ENCODE results near the gene CARD18. TPM values are rescaled to one million over a fixed set of nuclear protein-coding genes. Genes with fewer than 3 reads are reported as not detected.

The CARD18 gene
- total RNA-seq, 1 donor, result not detected

DNA sequence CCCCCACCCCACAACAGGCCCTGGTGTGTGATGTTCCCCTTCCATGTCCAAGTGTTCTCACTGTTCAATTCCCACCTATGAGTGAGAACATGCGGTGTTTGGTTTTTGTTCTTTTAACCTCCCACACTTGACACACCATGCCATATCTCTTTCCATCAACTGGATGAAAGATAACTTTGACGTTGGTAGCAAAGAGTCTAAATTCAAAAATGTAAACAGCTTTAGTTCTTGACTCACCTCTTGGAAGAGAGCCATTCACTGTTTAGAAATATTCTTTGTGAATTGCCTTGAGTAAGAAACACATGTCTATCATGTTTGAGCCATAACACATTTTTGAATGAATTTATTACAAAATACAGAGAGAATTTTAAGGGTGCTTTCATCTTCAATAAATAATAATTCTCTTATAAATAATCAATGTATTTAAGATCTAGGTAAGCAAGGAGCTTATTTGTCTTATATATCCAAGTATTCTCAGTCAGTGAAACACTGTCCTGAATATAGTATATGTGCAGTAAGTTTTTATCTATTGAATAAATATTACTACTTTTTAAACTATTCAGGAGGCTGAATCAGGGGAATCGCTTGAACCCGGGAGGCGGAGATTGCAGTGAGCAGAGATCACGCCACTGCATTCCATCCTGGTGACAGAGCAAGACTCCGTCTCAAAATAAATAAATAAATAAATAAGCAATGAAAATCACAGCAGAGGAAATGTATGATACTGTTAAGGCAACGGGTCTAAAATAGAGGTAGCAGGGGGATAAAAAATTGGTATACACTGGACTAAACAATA, 6.7 kb downstream of the CARD18 start:
- Histone ChIP-seq H3K27ac (ENCODE audit: low read depth, low read length) (no peak overlapping the region), H3K79me2 (ENCODE audit: insufficient read depth, low read length) (no peaks in the 10 kb centered on the region), H3K9me3 (ENCODE audit: low read depth, low read length) (no peaks in the 10 kb centered on the region), H2AFZ (ENCODE audit: low read length) (no peak overlapping the region), H3K4me3 (ENCODE audit: insufficient read depth, low read length) (no peak overlapping the region), H3K27me3 (ENCODE audit: insufficient read depth, low read length) (no peaks in the 10 kb centered on the region), H3K4me1 (ENCODE audit: insufficient read depth, low read length) (no peaks in the 10 kb centered on the region), H4K20me1 (ENCODE audit: insufficient read depth, low read length) (no peaks in the 10 kb centered on the region), H3K36me3 (ENCODE audit: insufficient read depth, low read length) (no peaks in the 10 kb centered on the region), H3K4me2 (ENCODE audit: insufficient read depth, low read length) (no peak overlapping the region)
- no peak for DNase-seq (ENCODE audit: insufficient read length, low spot score, missing footprints)
- no peak for TF ChIP-seq CTCF (IDR thresholded peaks at IDR 0.05; ENCODE audit: extremely low read depth, low read depth, low read length)

- Histone ChIP-seq H3K4me3 (ENCODE audit: insufficient read depth, low read length) (no peak overlapping the region), H3K9me3 (ENCODE audit: low read depth, low read length) (no peaks in the 10 kb centered on the region), H3K36me3 (ENCODE audit: insufficient read depth, low read length) (no peaks in the 10 kb centered on the region), H4K20me1 (ENCODE audit: insufficient read depth, low read length) (no peaks in the 10 kb centered on the region), H2AFZ (ENCODE audit: low read length) (no peak overlapping the region), H3K27ac (ENCODE audit: low read depth, low read length) (no peak overlapping the region), H3K79me2 (ENCODE audit: insufficient read depth, low read length) (no peaks in the 10 kb centered on the region), H3K27me3 (ENCODE audit: insufficient read depth, low read length) (no peaks in the 10 kb centered on the region), H3K4me2 (ENCODE audit: insufficient read depth, low read length) (no peak overlapping the region), H3K4me1 (ENCODE audit: insufficient read depth, low read length) (no peaks in the 10 kb centered on the region)
- no peak for DNase-seq (ENCODE audit: insufficient read length, low spot score, missing footprints)
- no peak for TF ChIP-seq CTCF (IDR thresholded peaks at IDR 0.05; ENCODE audit: extremely low read depth, low read depth, low read length)
Measured at GRCh38 chr11:105130189-105130813, 9.3 kb downstream of the CARD18 start.

DNA sequence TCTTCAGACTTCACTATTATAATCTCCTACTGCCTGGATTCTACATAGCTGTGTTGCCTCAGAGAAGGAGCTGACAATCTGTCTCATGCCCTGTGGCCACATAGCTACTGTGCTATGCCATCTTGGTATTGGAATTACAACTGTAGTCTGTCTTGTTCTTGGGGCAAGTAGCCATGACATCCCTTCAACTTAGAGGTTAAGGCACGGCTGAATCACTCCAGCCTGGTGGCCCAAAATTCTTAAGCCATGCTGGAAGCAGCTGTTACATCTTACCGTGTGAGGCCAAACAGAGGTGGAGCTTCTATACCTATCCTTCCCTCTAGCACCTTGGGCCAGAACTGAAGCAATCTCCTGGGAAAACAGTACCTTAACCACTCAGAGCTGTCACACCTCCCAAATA, 14.8 kb downstream of the CARD18 start:
- H2AFZ ChIP-seq (ENCODE audit: low read length), result no peak overlapping the region
- no peaks in the 10 kb centered on the region for H3K27me3 ChIP-seq (ENCODE audit: insufficient read depth, low read length)
- no peak overlapping the region for H3K4me2 ChIP-seq (ENCODE audit: insufficient read depth, low read length)
- no peaks in the 10 kb centered on the region for H4K20me1 ChIP-seq (ENCODE audit: insufficient read depth, low read length)
- no peak overlapping the region for H3K4me3 ChIP-seq (ENCODE audit: insufficient read depth, low read length)
- no peaks in the 10 kb centered on the region for H3K36me3 ChIP-seq (ENCODE audit: insufficient read depth, low read length)
- H3K4me1 ChIP-seq (ENCODE audit: insufficient read depth, low read length), result no peaks in the 10 kb centered on the region
- no peak for DNase-seq (ENCODE audit: insufficient read length, low spot score, missing footprints)
- TF ChIP-seq CTCF (IDR thresholded peaks at IDR 0.05; ENCODE audit: extremely low read depth, low read depth, low read length), result no peak
- H3K27ac ChIP-seq (ENCODE audit: low read depth, low read length), result no peak overlapping the region
- no peaks in the 10 kb centered on the region for H3K79me2 ChIP-seq (ENCODE audit: insufficient read depth, low read length)
- H3K9me3 ChIP-seq (ENCODE audit: low read depth, low read length), result no peaks in the 10 kb centered on the region

GRCh38 chr11:105111145-105111944, 28.2 kb downstream of the CARD18 start:
- Histone ChIP-seq H3K9me3 (ENCODE audit: low read depth, low read length) (no peaks in the 10 kb centered on the region), H3K36me3 (ENCODE audit: insufficient read depth, low read length) (no peaks in the 10 kb centered on the region), H3K79me2 (ENCODE audit: insufficient read depth, low read length) (no peaks in the 10 kb centered on the region), H3K4me3 (ENCODE audit: insufficient read depth, low read length) (no peak overlapping the region), H3K4me2 (ENCODE audit: insufficient read depth, low read length) (no peak overlapping the region), H2AFZ (ENCODE audit: low read length) (no peak overlapping the region), H3K27ac (ENCODE audit: low read depth, low read length) (no peak overlapping the region), H3K27me3 (ENCODE audit: insufficient read depth, low read length) (no peaks in the 10 kb centered on the region), H3K4me1 (ENCODE audit: insufficient read depth, low read length) (no peaks in the 10 kb centered on the region), H4K20me1 (ENCODE audit: insufficient read depth, low read length) (no peaks in the 10 kb centered on the region)
- TF ChIP-seq CTCF (IDR thresholded peaks at IDR 0.05; ENCODE audit: extremely low read depth, low read depth, low read length), result no peak
- DNase-seq (ENCODE audit: insufficient read length, low spot score, missing footprints), result no peak

Measured in osteoblast (primary cell).